GM23248 (cell line): ENCODE data around the gene MCIDAS.

ENCODE experiments used
- EZH2 ChIP-seq: fragments of 200-600 bp; sonication (generic); IDR thresholded peaks from 2 replicates; pipeline ENCODE4 v1.6.1; 2018; ENCODE audit warnings: antibody characterized with exemption, mild to moderate bottlenecking; ENCODE audit not compliant: insufficient read depth, poor library complexity, severe bottlenecking
- EZH2phosphoT487 ChIP-seq: fragments of 200-600 bp; sonication (generic); IDR thresholded peaks from 2 replicates; pipeline ENCODE4 v1.6.1; 2018; ENCODE audit warnings: antibody characterized with exemption, moderate library complexity, mild to moderate bottlenecking, low read depth; ENCODE audit not compliant: insufficient read depth

- TF ChIP-seq EZH2: no peak
- TF ChIP-seq EZH2phosphoT487: no peak
Measured at GRCh38 chr5:55211184-55211874, 15.8 kb downstream of the MCIDAS start.
